ENCODE measurements around the gene PLIN5.
"Not testable (repeated sequence)": the region's sequence is repeated elsewhere in the genome, so short reads cannot be mapped to it uniquely, and the experiment has no call there.

Gene PLIN5

GRCh38 chr19:4568886-4569285 lies 33.9 kb upstream of the PLIN5 start:
- no peak for DNase-seq (ENCODE audit: low spot score)

GRCh38 chr19:4567584-4568071 lies 32.6 kb upstream of the PLIN5 start:
- no peak for DNase-seq (ENCODE audit: low spot score)

GRCh38 chr19:4566402-4567051 lies 31.5 kb upstream of the PLIN5 start:
- DNase-seq (ENCODE audit: low spot score): no peak

- not testable (repeated sequence) for DNase-seq (ENCODE audit: low spot score)
Observed at GRCh38 chr19:4563562-4563961, 28.5 kb upstream of the PLIN5 start.

GRCh38 chr19:4562085-4562484 lies 27.1 kb upstream of the PLIN5 start:
- not testable (repeated sequence) for DNase-seq (ENCODE audit: low spot score)

GRCh38 chr19:4559569-4559968 lies 24.5 kb upstream of the PLIN5 start, which contains the start of gene SEMA6B:
Gene SEMA6B (minus strand): TSS chr19:4559684. CDS start chr19:4558457, 1,227 bp downstream.
- no peak for DNase-seq (ENCODE audit: low spot score)

- DNase-seq (ENCODE audit: low spot score): no peak
Observed at GRCh38 chr19:4557971-4558941, 23.2 kb upstream of the PLIN5 start.

GRCh38 chr19:4557144-4557970 lies 22.3 kb upstream of the PLIN5 start:
- no peak for DNase-seq (ENCODE audit: low spot score)

- peak; percentile 68 for DNase-seq (ENCODE audit: low spot score)
Observed at GRCh38 chr19:4556597-4557127, 21.6 kb upstream of the PLIN5 start.

GRCh38 chr19:4555657-4556561 lies 20.9 kb upstream of the PLIN5 start:
- no peak for DNase-seq (ENCODE audit: low spot score)

GRCh38 chr19:4554717-4555116 lies 19.7 kb upstream of the PLIN5 start:
- no peak for DNase-seq (ENCODE audit: low spot score)

GRCh38 chr19:4553775-4554174 lies 18.8 kb upstream of the PLIN5 start:
- DNase-seq (ENCODE audit: low spot score): no peak

GRCh38 chr19:4553092-4553695 lies 18.2 kb upstream of the PLIN5 start:
- no peak for DNase-seq (ENCODE audit: low spot score)

GRCh38 chr19:4552525-4552819 lies 17.4 kb upstream of the PLIN5 start:
- DNase-seq (ENCODE audit: low spot score): no peak

- no peak for DNase-seq (ENCODE audit: low spot score)
Observed at GRCh38 chr19:4550479-4551050, 15.5 kb upstream of the PLIN5 start.

- no peak for DNase-seq (ENCODE audit: low spot score)
Observed at GRCh38 chr19:4550018-4550417, 15.0 kb upstream of the PLIN5 start.

- DNase-seq (ENCODE audit: low spot score): no peak
Observed at GRCh38 chr19:4548238-4548584, 13.2 kb upstream of the PLIN5 start.

- DNase-seq (ENCODE audit: low spot score): no peak
Observed at GRCh38 chr19:4547303-4548237, 12.5 kb upstream of the PLIN5 start.

Measured in RKO (cell line).